GM11168 (cell line): ENCODE data around the gene KIF18B.

Experiments
- in situ Hi-C: fragments of 300-500 bp; cut with MboI; formaldehyde crosslinking; loops from one replicate; pipeline ENCODE4 v1.12.0; 2022; ENCODE audit warnings: low sequenced_read_pairs; ENCODE audit not compliant: unreplicated experiment

KIF18B gene

DNA sequence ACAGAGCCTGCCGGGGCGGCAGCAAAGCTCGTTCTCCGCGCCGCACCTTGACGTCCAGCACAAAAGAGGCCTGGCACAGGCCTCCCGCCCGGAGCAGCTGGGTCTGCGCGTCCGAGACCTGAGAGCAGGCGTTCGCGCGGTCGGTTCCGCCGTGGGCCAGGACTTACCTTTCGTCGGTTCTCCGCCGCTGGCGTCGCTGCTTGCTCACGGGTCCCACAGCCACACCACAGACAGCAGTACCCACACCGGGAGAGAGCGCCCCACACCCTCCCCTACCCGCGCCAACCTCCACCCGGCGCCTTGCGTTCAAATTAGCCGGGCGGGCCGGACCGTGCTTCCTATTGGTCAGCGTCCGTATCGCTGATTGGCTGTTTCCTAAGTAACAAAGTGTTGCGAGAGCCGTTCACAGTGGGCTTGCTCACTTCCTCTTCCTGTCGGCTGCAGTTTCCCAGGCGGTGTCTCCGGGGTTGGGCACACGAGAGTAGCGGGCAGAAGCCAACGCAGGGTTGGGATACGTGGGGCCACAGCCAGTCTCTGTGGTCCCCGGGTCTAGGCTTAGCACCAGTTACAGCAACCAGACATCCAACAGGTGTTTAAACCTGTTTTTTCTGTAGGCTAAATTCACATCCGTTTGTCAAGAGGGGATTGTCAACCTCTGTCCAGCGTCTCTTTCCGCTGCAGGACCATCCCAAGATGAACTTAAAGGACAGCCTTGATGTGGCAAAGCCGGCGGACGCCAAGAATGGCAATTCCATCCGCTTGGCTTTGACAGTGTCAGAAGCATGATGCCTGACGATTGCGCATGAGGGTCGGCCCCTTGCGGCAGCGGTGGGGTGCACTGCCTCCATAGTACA lies at the start of gene KIF18B:
TSS of gene KIF18B (minus strand) at position 313 of the 854 bp plus-strand sequence. CDS start 11,429 bp downstream, outside the sequence.
- in situ Hi-C loops: no loop called here

DNA sequence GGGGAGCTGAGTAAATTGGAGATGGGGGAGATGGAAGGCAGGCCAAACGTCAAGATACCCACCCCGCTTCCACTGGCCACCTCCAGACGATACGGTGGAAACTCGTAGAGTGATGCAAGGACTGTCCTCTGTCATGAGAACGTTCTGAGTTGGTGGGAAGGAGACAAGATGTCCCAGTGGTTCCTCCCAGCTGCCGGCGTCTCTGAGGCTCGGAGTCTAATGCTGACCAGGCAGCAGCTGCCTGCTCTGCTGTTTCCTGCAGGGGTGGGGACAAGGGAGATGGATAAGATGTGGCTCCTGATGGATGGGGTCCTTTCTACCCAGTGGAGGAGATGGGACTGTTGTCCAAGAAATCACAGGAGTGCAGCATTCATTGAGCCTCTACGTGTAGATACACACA lies 48.7 kb upstream of the KIF18B start:
- in situ Hi-C loops: no loop called here

DNA sequence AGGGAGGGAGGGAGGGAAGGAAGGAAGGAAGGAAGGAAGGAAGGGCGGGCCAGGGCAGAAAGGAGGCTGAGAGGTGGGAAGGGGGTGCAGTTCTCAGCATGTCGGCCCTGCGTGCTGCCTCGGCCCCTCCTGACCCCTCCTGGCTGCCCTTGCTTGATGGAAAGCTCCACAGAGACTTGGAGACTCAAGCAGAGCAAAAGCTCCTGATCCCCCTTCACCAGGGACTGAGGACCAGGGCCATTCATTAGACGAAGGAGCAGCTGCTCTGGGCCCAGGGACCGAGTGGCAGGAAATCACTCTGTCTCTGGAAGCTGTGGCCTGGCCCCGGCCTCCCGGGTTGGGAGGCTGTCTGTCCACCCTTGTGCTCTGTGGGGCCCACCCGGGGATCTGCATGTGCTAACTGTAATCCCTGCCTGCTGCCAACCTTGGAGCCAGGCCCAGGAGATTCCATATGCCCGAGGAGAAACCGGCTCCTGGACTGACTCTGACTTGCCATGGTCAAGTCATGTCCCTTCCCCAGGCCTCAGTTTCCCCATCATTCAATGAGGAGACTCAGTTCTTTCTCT lies 47.9 kb upstream of the KIF18B start:
- in situ Hi-C loops: no loop called here

GRCh38 chr17:44992242-44992939 lies 44.8 kb upstream of the KIF18B start:
- in situ Hi-C loops: no loop called here

DNA sequence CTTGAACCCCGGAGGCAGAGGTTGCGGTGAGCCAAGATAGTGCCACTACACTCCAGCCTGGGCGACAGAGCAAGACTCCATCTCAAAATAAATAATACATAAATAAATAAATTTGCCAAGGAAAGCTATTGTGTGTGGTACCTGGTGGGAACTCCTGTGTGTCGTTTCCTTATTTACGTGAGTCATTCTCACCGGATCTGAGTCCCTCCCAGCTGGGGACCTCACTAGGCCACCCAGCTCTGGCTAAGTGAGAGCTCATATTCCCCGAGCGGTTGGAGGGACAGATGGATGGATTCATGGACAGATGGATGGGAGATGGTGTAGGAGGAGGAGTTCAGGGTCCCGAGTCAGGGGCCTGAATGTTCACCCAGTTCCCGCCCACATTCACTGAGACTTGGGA lies 43.4 kb upstream of the KIF18B start:
- in situ Hi-C loops: no loop called here

DNA sequence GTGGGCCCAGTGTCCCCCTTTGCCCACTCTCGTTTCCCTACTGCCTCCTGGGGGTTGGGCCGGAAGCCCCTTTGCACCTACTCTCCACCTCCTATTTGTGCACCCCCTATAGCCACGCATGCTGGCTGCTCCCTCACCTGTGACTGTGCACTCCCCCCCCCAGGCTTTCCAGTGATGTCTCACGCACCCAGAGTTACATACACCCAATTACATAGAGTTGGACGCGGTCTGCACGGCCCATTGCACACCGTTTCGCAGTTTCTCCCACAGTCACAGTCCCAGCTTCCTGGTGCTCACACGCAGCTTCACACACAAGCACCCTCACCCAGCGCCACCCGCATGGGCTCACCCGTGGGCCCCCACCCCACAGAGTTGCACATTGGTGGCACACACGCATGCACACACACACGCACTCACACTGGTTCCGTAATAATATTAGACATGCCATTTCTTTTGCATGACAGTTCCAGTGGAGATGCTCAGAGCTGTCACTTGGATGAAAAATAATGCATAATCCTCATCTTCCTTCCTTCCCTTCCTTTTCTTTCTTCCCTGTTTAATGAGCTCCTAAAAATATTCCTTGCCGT lies 42.1 kb upstream of the KIF18B start:
- in situ Hi-C loops: no loop called here

DNA sequence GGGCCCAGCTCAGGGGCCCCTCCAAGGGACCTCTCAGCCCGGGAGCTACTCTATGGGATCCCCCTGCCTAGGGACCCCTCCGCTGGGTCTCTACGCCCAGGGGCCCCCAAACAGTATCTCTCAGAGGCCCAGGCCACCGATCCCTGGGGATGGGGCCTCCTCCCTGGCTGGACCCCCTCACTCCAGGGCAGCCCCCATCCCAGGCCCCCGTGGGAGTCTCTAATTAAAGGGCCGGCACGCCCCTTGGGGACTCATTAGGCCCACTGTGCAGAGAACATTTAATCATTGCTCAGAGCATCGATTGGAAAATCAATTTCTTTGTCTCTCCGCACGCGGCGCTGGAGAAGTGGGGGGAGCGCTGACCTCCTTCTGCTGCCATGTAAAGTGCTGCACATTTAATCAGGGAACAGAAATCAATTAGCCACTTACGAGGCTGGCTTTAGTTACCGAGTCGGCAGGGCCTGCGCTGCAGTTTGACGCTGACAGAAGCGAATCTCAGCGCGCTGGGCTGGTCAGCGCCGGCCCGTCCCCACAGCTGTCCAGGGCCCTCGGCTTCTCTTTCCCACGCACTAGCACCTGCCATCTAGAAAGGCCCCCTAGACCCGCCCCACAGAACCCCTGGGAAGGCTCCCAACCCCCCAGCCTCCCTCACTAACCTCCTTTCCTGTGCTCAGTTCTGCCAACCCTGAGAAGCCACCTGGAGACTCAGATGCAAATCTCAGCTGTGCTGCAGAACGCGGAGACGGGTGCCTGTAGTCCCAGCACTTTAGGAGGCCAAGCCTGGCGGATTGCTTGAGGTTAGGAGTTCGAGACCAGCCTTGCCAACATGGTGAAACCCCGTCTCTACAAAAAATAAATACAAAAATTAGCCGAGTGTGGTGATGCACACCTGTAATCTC lies 40.7 kb upstream of the KIF18B start:
- in situ Hi-C loops: no loop called here

DNA sequence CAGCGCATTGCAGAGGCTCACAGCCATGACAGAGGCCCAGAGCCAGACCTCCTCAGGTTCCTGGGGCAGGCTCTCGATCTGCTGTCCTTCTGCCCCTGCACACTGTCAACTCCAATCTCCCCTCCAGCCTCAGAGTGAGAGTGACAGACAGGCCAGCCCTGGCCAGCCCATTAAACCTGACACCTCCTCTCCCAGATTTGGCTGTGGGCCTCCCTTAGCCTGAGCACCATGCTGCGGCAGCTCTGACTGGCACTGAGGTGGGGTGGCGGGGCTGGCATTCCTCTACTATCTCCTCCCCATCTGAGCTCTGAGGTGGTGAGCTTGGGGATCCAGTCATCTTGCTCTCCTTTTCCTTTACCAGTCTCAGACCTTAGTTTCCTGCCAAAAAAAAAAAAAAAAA lies 36.0 kb upstream of the KIF18B start:
- in situ Hi-C loops: no loop called here

- in situ Hi-C loops: no loop called here
Observed at GRCh38 chr17:44982113-44982702, 34.6 kb upstream of the KIF18B start.

- in situ Hi-C loops: no loop called here
Observed at GRCh38 chr17:44981221-44981968, 33.8 kb upstream of the KIF18B start.

GRCh38 chr17:44979426-44979995 lies 31.9 kb upstream of the KIF18B start:
- in situ Hi-C loops: no loop called here

DNA sequence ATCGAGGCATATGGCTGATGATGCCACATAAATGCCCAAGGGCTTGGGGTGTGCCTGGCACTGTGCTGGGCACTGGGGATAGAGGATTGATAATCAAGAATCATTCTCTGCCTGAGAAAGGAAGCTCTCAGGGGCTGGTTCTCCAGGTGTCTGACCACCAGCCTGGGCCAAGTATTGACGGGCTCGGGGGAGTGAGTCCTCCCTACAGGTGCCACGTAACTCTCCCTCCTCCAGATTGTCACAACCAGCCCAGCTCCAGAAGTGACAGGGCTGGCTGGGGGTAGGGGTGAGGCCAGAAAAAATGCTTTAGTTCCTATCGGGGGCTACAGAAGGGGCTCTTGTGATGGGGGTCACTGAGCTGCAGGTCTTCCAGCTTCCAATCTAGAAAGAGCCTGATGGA lies 31.2 kb upstream of the KIF18B start:
- in situ Hi-C loops: no loop called here

GRCh38 chr17:44977814-44978550 lies 30.4 kb upstream of the KIF18B start:
- in situ Hi-C loops: no loop called here

- in situ Hi-C loops: no loop called here
Observed at GRCh38 chr17:44977065-44977464, 29.5 kb upstream of the KIF18B start.

DNA sequence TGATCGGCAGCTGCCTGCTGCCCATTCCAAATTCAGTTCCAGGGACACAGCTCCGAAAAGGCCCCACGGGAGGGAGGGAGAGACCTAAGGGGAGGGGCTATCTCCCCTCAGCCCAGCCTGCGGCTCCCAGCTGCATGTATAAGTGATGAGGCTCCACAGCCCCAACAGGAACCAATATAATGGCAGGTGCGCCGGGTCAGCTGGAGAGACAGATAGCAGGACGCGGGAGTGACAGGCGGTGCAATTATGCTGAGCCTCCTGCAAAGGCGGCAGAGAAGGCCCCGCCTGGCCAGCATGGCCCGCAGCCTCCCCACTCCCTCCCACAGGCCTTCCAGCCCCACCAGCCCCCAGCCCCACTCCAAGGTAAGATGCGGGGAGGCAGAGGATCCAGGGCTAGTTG lies 28.6 kb upstream of the KIF18B start:
- in situ Hi-C loops: no loop called here

DNA sequence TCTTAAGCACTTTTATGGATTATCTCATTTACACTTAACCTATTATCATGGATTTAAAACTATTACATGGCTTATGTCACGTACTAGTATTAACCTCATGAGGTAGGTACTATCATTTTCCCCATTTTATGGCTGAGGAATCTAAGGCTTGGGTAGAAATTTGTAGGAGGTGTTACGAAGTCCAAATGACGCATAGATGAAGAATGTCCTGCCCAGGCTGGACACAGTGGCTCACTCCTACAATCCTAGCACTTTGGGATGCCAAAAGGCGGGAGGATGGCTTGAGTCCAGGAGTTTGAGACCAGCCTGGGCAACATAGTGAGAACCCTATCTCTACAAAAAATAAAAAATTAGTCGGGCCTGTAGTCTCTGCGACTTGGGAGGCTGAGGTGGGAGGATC lies 25.4 kb upstream of the KIF18B start:
- in situ Hi-C loops: no loop called here

DNA sequence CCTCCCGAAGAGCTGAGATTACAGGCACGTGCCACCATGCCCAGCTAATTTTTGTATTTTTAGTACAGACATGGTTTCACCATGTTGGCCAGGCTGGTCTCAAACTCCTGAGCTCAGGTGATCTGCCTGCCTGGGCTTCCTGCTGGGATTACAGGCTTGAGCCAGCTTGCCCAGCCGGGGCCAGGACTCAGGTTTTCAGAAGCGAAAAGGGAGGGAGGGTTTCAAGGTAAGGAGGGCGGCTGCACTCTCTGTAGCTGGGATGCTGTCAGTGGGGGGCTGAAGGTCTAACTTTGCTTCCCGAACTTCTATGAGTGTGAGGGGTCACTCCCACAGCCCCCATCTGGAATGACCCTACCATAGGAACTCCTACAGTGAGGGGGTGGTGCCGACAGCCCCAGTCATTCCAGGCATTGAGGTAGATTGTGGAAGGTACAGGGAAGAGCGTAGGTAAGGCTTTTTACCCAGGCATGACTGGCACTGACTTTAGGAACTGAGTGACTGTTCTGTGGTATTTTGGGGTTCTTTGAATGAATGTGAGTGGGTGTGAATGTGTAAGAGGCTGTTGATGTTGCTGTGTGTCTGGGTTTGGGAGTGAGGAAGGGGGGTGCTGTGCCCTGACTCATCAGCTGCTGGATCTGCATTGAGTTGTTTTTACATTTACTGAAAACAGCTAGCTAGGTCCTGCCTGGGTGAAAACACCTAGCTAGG lies 24.4 kb upstream of the KIF18B start:
- in situ Hi-C loops: no loop called here
